Anterior cingulate cortex (tissue), 58 donors: ENCODE data around the gene ATP13A2.
"Not testable (repeated sequence)": the region's sequence is repeated elsewhere in the genome, so short reads cannot be mapped to it uniquely, and the experiment has no call there.

Source experiments
- DNase-seq, 58 donors: peaks; one replicate each; lab custom pipeline; 2025; lab: John Stamatoyannopoulos, UW

ATP13A2 gene

GRCh38 chr1:16938351-16939321, 73.1 kb downstream of the ATP13A2 start:
- DNase-seq: no peak

- DNase-seq: not testable (repeated sequence)
Measured at GRCh38 chr1:16936580-16936979, 75.1 kb downstream of the ATP13A2 start.
